OCI-M2 (cell line): Measurements from ENCODE around the gene ABO.
"Not testable (repeated sequence)": the region's sequence is repeated elsewhere in the genome, so short reads cannot be mapped to it uniquely, and the experiment has no call there.

ENCODE experiments used
- DNase-seq: peaks from one replicate; lab custom pipeline; 2025; ENCODE audit not compliant: unreplicated experiment; lab: John Stamatoyannopoulos, UW

Gene ABO

GRCh38 chr9:133205996-133206931 is 68.7 kb downstream of the ABO start:
- no peak for DNase-seq

DNA sequence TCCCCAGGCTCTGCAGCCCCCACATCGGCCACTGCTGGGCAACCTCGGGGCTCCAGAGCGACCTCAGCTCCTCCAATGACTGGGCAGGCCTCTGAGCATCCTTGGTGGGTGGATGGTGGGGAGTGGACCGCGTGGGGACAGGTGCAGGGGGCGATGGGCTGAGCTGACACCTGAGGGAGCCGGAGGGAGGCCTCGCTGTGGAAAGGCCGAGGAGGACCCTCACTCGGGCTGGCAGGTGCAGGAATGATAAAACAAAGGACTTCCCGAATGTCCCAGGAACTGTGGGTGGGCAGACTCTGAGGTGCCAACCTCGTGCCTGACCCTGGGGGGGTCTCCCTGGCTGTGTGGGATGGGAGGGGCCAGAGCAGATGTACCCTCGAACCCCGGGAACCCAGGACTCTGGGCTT is 69.5 kb downstream of the ABO start:
- not testable (repeated sequence) for DNase-seq
